Prostate gland (tissue), 2 donors: ENCODE results near the gene EHMT1. TPM values are rescaled to one million over a fixed set of nuclear protein-coding genes. Genes with fewer than 3 reads are reported as not detected.
A peak's percentile ranks its signal among the peaks of the same experiment; 100 is the strongest.
"Not testable (repeated sequence)": the region's sequence is repeated elsewhere in the genome, so short reads cannot be mapped to it uniquely, and the experiment has no call there.

Source experiments
- DNase-seq: peaks from one replicate; pipeline ENCODE4 v3.0.0-alpha.2; 2019; ENCODE audit warnings: low spot score
- H3K27ac ChIP-seq, 2 donors: fragments of 200-600 bp; sonication (generic); 2 replicates each; pipeline ENCODE4 v1.5.1; 2017 to 2019
- H3K27me3 ChIP-seq: fragments of 200-600 bp; sonication (generic); replicated peaks from 2 replicates; pipeline ENCODE4 v1.5.1; 2019; ENCODE audit not compliant: insufficient read depth
- H3K36me3 ChIP-seq, 2 donors: fragments of 200-600 bp; sonication (generic); 1 replicate in 1 of 2; 2 replicates in 1 of 2; pipeline versions ENCODE4 v1.5.1 to v1.8.1; 2017 to 2019
- H3K4me1 ChIP-seq: fragments of 200-600 bp; sonication (generic); replicated peaks from 2 replicates; pipeline ENCODE4 v1.5.1; 2019
- H3K4me3 ChIP-seq, 2 donors: fragments of 200-600 bp; sonication (generic); 2 replicates each; pipeline ENCODE4 v1.5.1; 2017 to 2019
- H3K9me3 ChIP-seq: fragments of 200-600 bp; sonication (generic); 2 replicates; pipeline ENCODE4 v1.5.1; 2017
- POLR2A ChIP-seq: fragments of 450-650 bp; IDR thresholded peaks from one replicate; pipeline ENCODE4 v1.6.1; 2016; ENCODE audit warnings: antibody characterized with exemption, mild to moderate bottlenecking
- POLR2AphosphoS5 ChIP-seq: sonication (generic); formaldehyde crosslinking; IDR thresholded peaks from one replicate; pipeline ENCODE4 v1.6.1; 2017; ENCODE audit warnings: antibody characterized with exemption
- WGBS: methylation state at CpG from one replicate; pipeline ENCODE4 v1.1.5; 2018; 5-methylcytosine and 5-hydroxymethylcytosine counted together
- intact Hi-C: fragments of 100-400 bp; cut with DNase I; formaldehyde crosslinking; loops from one replicate; pipeline ENCODE4 v1.14.2; 2022
- total RNA-seq, 2 donors: library from RNA; depleted of rRNA; stranded (reverse); fragments of >200 nt; gene quantifications; one replicate each; pipeline ENCODE4 v1.1.0, GENCODE V29; 2016
- TF ChIP-seq, protein P1 (sequence below), 4 experiments: fragments of 200-600 bp in 2 of 4; fragments of 450-650 bp in 2 of 4; sonication (generic) in 2 of 4; IDR thresholded peaks; 1 replicate in 3 of 4; 2 replicates in 1 of 4; pipeline ENCODE4 v1.5.1; 2016 to 2019; ENCODE audit warnings: antibody characterized with exemption in 4 of 4, mild to moderate bottlenecking in 2 of 4, moderate library complexity in 2 of 4

EHMT1 gene
- total RNA-seq, 2 donors from 2014 or later, result 81.3 to 149 TPM

GRCh38 chr9:137875846-137876245, 257.0 kb downstream of the EHMT1 start:
- DNase-seq, result no peak
- Histone ChIP-seq H3K36me3 (no peaks in the 10 kb centered on the region), H3K9me3 (no peaks in the 10 kb centered on the region), H3K27me3 (peaks cover 5% of the 10 kb centered on the region), H3K4me3 (no peak overlapping the region), H3K4me1 (no peaks in the 10 kb centered on the region), H3K27ac (no peak overlapping the region)
- WGBS, result 87% methylated on average over 10 of the region's 10 CpGs
- TF ChIP-seq POLR2A, result no peak
- TF ChIP-seq POLR2AphosphoS5, result no peak
- TF ChIP-seq, protein P1, sequence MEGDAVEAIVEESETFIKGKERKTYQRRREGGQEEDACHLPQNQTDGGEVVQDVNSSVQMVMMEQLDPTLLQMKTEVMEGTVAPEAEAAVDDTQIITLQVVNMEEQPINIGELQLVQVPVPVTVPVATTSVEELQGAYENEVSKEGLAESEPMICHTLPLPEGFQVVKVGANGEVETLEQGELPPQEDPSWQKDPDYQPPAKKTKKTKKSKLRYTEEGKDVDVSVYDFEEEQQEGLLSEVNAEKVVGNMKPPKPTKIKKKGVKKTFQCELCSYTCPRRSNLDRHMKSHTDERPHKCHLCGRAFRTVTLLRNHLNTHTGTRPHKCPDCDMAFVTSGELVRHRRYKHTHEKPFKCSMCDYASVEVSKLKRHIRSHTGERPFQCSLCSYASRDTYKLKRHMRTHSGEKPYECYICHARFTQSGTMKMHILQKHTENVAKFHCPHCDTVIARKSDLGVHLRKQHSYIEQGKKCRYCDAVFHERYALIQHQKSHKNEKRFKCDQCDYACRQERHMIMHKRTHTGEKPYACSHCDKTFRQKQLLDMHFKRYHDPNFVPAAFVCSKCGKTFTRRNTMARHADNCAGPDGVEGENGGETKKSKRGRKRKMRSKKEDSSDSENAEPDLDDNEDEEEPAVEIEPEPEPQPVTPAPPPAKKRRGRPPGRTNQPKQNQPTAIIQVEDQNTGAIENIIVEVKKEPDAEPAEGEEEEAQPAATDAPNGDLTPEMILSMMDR (IDR thresholded peaks at IDR 0.05), result no peak
- intact Hi-C loops, result no loop called here

GRCh38 chr9:137876269-137876668, 257.5 kb downstream of the EHMT1 start:
- H3K36me3 ChIP-seq, result no peaks in the 10 kb centered on the region
- H3K4me3 ChIP-seq, result no peak overlapping the region
- no peaks in the 10 kb centered on the region for H3K4me1 ChIP-seq
- H3K27ac ChIP-seq, result no peak overlapping the region
- DNase-seq, result no peak
- intact Hi-C loops, result no loop called here
- H3K27me3 ChIP-seq, result peaks cover 5% of the 10 kb centered on the region
- WGBS, result 81% methylated on average over 8 of the region's 8 CpGs
- H3K9me3 ChIP-seq, result no peaks in the 10 kb centered on the region
- no peak for TF ChIP-seq POLR2A
- TF ChIP-seq, protein P1 (IDR thresholded peaks at IDR 0.05), result no peak
- TF ChIP-seq POLR2AphosphoS5, result no peak

DNA sequence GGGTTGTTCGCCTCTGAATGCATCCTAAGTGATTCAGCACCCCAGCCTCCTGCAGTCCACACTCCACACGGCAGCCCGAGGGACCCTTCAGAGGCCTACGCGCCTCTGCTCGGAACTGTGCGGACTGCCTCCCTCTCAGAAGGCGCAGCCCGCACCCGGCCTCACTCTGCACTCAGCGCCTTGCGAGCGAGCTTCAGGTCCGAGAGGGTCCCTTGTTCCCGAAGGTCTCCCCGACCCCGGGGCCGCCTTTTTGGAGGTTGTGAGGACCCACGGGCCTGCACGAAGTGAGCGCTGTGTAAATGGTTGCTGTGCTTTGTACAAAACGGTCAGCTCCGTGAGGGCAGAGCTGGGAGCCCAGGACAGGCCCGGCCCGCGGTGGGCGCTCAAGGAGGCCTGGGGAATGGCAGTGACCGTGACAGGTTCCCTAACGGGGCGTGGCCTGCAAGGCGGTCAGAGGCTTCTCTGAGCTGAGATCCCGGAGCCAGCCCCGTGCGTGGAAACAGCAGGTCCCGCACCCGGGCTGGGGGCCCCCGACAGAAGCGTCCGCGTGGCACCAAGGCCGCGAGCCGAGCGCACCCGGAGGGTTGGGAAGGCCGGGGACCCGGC, 258.1 kb downstream of the EHMT1 start:
- TF ChIP-seq POLR2A (no peak), POLR2AphosphoS5 (no peak)
- TF ChIP-seq, protein P1 (IDR thresholded peaks at IDR 0.05), result no peak
- Histone ChIP-seq H3K27ac (no peak overlapping the region), H3K4me3 (no peak overlapping the region), H3K9me3 (no peaks in the 10 kb centered on the region), H3K27me3 (peaks cover 5% of the 10 kb centered on the region), H3K36me3 (no peaks in the 10 kb centered on the region), H3K4me1 (no peaks in the 10 kb centered on the region)
- intact Hi-C loops, result no loop called here
- no peak for DNase-seq
- 68% methylated on average over 46 of the region's 47 CpGs for WGBS

DNA sequence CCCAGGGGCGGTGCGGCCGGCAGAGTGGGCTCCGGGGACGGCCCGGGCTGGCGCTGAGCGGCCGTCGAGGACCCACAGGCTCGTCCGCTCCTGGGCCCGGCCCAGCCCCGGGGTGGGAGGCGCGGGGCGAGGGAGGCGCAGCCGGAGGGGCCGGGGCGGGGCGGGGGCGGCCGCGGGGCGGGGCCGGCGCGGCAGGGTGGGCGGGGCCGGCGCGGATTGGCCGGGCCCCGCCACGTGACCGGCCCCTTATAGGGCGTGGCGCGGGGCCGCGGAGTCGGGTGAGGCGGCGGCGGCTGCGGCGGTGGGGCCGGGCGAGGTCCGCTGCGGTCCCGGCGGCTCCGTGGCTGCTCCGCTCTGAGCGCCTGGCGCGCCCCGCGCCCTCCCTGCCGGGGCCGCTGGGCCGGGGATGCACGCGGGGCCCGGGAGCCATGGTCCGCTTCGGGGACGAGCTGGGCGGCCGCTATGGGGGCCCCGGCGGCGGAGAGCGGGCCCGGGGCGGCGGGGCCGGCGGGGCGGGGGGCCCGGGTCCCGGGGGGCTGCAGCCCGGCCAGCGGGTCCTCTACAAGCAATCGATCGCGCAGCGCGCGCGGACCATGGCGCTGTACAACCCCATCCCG, 258.8 kb downstream of the EHMT1 start, which contains the start of gene CACNA1B:
TSS of gene CACNA1B (plus strand) at position 277 of the 617 bp plus-strand sequence. CDS start at position 429, 152 bp downstream.
- H3K27ac ChIP-seq, H3K4me1 ChIP-seq, intact Hi-C loops, DNase-seq, H3K36me3 ChIP-seq, H3K9me3 ChIP-seq, H3K27me3 ChIP-seq: not testable (repeated sequence)
- peak within 1 kb of the TSS; percentile 19 to 37 for H3K4me3 ChIP-seq
- 1% methylated on average over 27 of the region's 95 CpGs for WGBS

DNA sequence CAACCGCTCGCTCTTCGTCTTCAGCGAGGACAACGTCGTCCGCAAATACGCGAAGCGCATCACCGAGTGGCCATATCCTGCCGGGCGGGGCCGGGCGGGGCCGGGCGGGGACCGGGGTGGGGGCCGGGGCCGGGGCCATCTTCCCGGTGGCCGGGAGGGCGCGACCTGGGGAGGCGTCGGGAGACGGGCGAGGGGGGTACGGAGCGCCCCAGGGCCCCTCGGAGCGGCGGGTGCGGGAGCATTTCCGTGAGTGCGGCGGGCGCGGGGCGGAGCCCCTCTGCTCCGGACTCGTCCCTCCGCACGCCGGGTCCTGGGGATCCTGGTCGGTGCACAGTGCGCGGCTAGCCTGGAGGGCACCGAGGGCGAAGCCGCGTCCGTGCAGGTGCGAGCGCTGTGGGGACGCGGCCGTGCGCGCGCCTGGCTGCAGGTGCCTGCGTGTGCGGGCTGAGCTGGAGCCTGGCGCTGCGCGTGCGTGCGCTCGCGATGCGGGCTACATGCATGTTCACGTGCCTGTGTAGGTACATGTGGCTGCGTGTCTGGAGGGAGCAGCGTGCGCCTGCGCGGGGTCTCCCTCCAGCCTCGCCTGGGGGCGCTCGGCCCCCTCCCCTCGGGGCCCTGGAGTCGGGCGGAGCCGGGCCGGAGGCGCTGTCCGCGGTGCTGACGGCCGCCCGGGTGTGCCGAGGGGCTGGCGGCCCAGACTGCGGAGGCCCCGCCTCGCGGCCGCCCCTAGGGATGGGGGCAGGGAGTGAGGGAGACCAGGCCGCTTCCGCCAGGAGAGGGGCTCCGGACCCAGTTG, 259.5 kb downstream of the EHMT1 start:
- Histone ChIP-seq H3K4me1 (no peaks in the 10 kb centered on the region), H3K36me3 (no peaks in the 10 kb centered on the region), H3K27me3 (peaks cover 5% of the 10 kb centered on the region), H3K4me3 (peak overlapping the region; percentile 19 to 37), H3K27ac (no peak overlapping the region), H3K9me3 (no peaks in the 10 kb centered on the region)
- 4% methylated on average over 42 of the region's 101 CpGs for WGBS
- intact Hi-C loops, result no loop called here
- TF ChIP-seq, protein P1 (IDR thresholded peaks at IDR 0.05), result no peak
- TF ChIP-seq POLR2A (no peak), POLR2AphosphoS5 (no peak)
- DNase-seq, result no peak
